GM21576 (cell line): Measurements from ENCODE around the gene CST9L.

Experiments
- ATAC-seq: cut with Tn5 transposase; IDR thresholded peaks from one replicate; pipeline ENCODE4 v1.9.1; 2021; ENCODE audit warnings: mild to moderate bottlenecking, moderate library complexity; ENCODE audit not compliant: unreplicated experiment

The CST9L gene

GRCh38 chr20:23547613-23548012 is 20.7 kb downstream of the CST9L start:
- no peak for ATAC-seq

- no peak for ATAC-seq
Observed at GRCh38 chr20:23546435-23547144, 21.7 kb downstream of the CST9L start.

GRCh38 chr20:23544133-23544532 is 24.2 kb downstream of the CST9L start:
- no peak for ATAC-seq

GRCh38 chr20:23542801-23543200 is 25.5 kb downstream of the CST9L start:
- no peak for ATAC-seq

- ATAC-seq: no peak
Observed at GRCh38 chr20:23541776-23542175, 26.5 kb downstream of the CST9L start.

- no peak for ATAC-seq
Observed at GRCh38 chr20:23541330-23541729, 27.0 kb downstream of the CST9L start.

GRCh38 chr20:23540624-23541023 is 27.7 kb downstream of the CST9L start:
- ATAC-seq: no peak

GRCh38 chr20:23537030-23537429 is 31.3 kb downstream of the CST9L start:
- ATAC-seq: no peak

- ATAC-seq: no peak
Observed at GRCh38 chr20:23536328-23536974, 31.8 kb downstream of the CST9L start.

GRCh38 chr20:23534801-23535593 is 33.3 kb downstream of the CST9L start:
- no peak for ATAC-seq

- no peak for ATAC-seq
Observed at GRCh38 chr20:23533161-23533560, 35.1 kb downstream of the CST9L start.

- no peak for ATAC-seq
Observed at GRCh38 chr20:23532533-23532932, 35.8 kb downstream of the CST9L start.

GRCh38 chr20:23530937-23531567 is 37.2 kb downstream of the CST9L start:
- no peak for ATAC-seq

- ATAC-seq: no peak
Observed at GRCh38 chr20:23528867-23529431, 39.3 kb downstream of the CST9L start.

- no peak for ATAC-seq
Observed at GRCh38 chr20:23526850-23527249, 41.4 kb downstream of the CST9L start.

- ATAC-seq: no peak
Observed at GRCh38 chr20:23524146-23524545, 44.1 kb downstream of the CST9L start.

- ATAC-seq: no peak
Observed at GRCh38 chr20:23520185-23520584, 48.1 kb downstream of the CST9L start.

GRCh38 chr20:23519556-23519955 is 48.7 kb downstream of the CST9L start:
- no peak for ATAC-seq

- ATAC-seq: no peak
Observed at GRCh38 chr20:23517719-23518118, 50.6 kb downstream of the CST9L start.

- no peak for ATAC-seq
Observed at GRCh38 chr20:23515250-23515939, 52.9 kb downstream of the CST9L start.
